Inflammatory macrophage treated with lipopolysaccharide for 1 hour (primary cell): ENCODE results near the gene NRXN3.
"Not testable (repeated sequence)": the region's sequence is repeated elsewhere in the genome, so short reads cannot be mapped to it uniquely, and the experiment has no call there.

Experiments
- DNase-seq, 2 donors: peaks; one replicate each; pipeline ENCODE4 v3.0.0-alpha.2; 2020 to 2022

NRXN3 gene

GRCh38 chr14:79096811-79097210 is 926.6 kb downstream of the NRXN3 start:
- no peak for DNase-seq

GRCh38 chr14:79098324-79098723 is 928.2 kb downstream of the NRXN3 start:
- no peak for DNase-seq

GRCh38 chr14:79100578-79100977 is 930.4 kb downstream of the NRXN3 start:
- no peak for DNase-seq

DNA sequence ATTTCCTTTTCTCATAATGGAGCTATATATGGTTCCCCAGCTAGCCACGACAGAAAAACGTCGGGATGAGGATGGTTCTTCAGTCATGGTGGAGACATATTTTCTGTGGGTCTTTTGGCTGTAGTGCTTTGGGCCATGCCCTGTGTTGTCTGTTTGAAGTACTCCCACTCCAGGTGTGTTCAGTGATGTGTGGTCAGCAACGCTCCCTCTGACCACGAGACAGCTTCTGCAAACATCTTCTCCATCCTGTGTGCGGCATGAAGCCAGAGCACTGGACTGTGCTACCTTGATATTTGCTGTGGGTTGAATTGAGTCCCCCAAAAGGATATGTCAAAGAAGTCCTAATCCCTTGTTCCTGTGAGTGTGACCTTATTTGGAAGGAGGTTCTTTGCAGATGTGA is 931.2 kb downstream of the NRXN3 start:
- no peak for DNase-seq

DNA sequence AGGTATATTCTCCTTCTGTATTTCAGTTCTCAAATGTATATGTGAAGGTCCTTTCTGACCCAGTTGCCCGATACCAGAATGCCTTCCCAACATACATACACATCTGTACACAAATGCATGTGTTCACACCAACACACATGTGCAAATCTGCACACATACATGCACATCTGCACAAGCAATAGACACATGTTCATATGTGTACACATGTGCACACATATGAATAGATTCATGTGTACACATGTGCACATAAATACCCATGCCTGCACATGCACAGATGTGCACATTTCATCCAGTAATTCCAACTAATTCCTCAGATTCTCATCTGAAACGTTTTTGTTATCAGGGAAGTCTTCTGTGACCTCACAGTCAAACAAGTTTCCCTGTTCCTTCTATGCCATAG is 933.6 kb downstream of the NRXN3 start:
- DNase-seq: no peak

- not testable (repeated sequence) for DNase-seq
Measured at GRCh38 chr14:79110564-79110963, 940.4 kb downstream of the NRXN3 start.

GRCh38 chr14:79111987-79112501 is 941.9 kb downstream of the NRXN3 start:
- no peak for DNase-seq

GRCh38 chr14:79117561-79117960 is 947.4 kb downstream of the NRXN3 start:
- DNase-seq: no peak

- DNase-seq: no peak
Measured at GRCh38 chr14:79118291-79118690, 948.1 kb downstream of the NRXN3 start.

DNA sequence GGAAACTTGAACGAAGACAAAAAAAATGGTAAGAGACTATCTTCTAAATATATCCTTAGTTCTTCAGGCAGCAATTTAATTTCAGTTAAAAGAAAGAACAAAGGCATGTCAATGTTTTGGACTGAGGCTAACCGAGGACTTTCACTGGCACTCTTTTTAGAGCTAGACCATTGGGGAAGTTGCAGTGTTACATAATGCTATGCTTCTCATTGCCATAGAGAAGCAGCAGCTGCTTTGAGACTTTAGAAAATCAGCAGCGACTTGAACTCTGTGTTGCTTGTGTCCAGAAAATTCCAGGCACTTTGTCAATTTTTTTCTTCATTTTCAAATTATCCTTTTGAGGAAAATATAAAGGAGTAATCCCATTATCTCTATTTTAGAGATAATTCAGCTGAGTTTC is 964.2 kb downstream of the NRXN3 start:
- peak; percentile 2 to 4 for DNase-seq

DNA sequence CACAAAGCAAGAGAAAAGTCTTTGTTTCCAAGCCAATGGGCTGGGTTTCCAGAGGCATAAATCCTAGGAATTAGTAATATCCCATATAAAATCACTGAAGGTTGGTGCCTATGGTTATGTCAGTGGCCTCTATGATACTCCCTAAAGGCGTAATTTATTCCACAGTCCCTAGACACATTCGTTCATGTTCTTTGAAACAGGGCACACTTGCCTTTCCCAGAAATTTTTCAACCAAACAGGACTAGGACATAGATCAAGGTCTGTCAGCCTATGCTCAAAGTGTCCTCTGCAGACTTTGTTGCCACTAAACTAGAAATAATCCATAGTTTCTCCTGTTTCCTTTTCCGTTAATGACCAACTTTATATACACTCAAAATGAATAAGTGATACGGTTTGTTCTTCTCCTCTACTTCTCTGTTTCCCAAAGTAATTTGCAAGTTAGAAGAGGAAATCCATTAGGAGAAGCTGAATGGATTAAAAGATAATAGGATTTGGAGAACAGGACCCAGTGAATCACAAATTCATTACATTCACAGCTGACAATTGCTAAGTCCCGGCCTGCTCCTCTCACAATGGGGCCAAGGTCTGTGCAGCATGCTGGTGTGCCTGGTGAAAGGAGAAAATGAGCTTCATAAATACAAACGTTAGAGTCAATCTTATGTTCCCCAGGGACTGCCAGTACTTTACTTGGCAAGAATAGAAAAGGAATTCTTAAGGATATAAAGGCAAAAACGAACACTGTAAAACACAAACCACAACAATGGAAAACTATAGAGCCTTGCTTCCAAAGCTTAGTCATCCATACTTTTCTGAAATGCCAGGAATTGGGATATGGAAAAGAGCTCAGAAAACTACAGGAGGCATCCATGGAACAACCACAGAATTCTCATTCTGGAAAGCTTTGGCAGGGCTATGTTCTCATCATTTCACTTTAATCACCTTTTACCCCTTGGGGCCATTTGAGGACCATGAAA is 966.2 kb downstream of the NRXN3 start:
- DNase-seq: no peak

DNA sequence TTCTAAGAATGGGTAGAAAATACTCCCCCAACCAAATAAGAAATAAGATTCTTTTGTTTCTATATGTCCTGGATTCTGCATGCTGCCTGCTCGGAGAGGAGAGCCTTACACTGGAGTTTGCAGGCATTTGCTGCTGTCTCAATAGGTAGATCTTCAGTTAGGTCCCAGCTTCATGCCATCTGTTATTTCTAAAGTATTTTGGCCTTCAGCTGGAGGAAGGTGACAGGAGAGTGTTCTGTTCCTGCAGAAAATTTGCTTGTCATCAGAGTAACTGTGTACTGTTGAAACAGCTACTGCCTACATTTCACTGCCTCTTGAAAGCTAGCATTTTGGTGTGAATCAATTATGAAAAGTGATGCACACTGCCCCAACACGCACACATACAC is 966.9 kb downstream of the NRXN3 start:
- no peak for DNase-seq

- DNase-seq: no peak
Measured at GRCh38 chr14:79137836-79138235, 967.7 kb downstream of the NRXN3 start.

DNA sequence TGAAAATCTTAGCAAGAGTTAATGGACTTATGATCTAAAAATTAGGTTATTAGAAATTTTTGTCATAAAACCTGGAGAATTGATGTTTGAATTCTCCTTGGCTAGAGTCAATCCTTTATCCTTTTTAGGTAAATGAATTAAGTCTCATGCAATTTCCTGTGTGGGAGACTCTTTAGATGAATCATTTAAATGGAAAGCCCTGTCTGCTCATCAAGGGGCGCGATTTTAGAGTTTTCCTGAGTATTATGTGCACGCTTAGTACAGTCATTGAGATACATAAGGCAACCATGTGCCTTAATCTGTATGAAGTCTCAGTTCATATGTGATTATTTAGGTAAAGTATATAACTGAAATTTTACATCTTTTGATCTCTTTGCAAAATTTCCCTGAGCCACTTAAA is 974.7 kb downstream of the NRXN3 start:
- DNase-seq: no peak

- no peak for DNase-seq
Measured at GRCh38 chr14:79150226-79150625, 980.1 kb downstream of the NRXN3 start.

DNA sequence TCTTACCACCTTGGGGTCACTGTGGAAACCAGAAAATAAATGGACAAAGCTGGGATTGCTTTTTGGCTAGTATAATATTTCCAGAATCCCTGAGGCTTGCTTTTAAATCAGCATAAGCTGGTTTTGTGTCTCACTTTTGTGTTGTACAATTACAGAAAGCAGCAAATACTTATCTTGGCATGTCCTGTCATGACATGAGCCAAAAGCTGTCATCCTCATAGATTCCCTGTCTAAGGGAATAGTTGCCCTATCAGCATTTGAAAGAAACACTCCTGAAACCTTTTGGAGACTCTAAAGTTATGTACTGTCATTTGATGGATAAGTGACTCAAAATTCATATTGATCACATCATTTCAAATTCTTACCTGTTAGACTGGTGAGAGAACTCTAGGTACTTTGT is 987.2 kb downstream of the NRXN3 start:
- no peak for DNase-seq

DNA sequence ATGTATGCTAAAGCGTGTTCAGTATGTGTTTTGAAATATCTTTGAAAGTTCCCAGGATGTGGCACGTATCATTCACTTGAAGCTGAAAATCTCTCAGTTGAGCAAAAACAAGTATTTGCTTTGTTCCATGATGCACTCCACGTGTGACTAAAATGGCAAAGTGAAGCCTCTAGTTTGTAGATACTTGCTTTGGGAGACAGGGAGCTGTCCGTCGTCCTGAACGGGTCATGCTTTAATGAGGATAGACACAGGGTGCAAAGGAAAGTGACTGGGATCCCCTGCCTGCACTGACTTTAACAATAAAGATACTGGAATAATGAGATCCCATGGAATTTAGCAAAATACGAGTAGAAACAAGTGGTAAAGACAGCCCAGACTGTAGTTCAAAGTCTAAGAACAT is 991.4 kb downstream of the NRXN3 start:
- DNase-seq: no peak

GRCh38 chr14:79162833-79163232 is 992.7 kb downstream of the NRXN3 start:
- no peak for DNase-seq

GRCh38 chr14:79165471-79166090 is 995.4 kb downstream of the NRXN3 start:
- DNase-seq: no peak

- no peak for DNase-seq
Measured at GRCh38 chr14:79166171-79166570, 996.0 kb downstream of the NRXN3 start.

GRCh38 chr14:79167957-79168356 is 997.8 kb downstream of the NRXN3 start:
- DNase-seq: no peak

DNA sequence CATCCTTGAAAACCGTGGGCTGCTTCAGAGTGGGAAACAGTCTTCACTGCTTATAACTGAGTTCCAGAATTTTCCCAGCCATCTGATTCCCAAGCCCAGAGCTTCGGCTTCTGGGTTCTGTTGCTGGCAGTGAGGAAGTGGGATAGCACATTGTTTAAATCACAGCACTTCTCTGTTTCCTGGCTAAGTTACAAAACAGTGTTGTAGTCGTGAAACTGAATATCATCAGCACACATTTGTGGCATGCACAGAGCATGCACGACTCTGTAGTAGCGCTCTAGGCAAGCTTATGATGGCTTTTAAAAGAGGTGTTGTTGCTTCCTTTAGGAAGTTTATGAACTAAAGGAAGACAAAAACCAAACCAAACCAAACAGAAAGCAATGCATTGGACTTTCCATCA is 1005.5 kb downstream of the NRXN3 start:
- no peak for DNase-seq

- DNase-seq: no peak
Measured at GRCh38 chr14:79177106-79177505, 1006.9 kb downstream of the NRXN3 start.

GRCh38 chr14:79178719-79179118 is 1008.5 kb downstream of the NRXN3 start:
- no peak for DNase-seq
